MM.1S (cell line): ENCODE data around the gene KLC3.

ENCODE experiments used
- CTCF ChIP-seq: fragments of 300-600 bp; sonication (generic); IDR thresholded peaks from 2 replicates; pipeline ENCODE4 v1.5.1; 2016; ENCODE audit warnings: antibody characterized with exemption, low read length, mixed read lengths
- EZH2 ChIP-seq: fragments of 300-600 bp; sonication (generic); optimal IDR thresholded peaks from 2 replicates; pipeline ENCODE3; 2017; ENCODE audit warnings: low read depth, mild to moderate bottlenecking, antibody characterized with exemption, low read length, mixed read lengths
- EZH2phosphoT487 ChIP-seq: fragments of 300-600 bp; sonication (generic); IDR thresholded peaks from 2 replicates; pipeline ENCODE4 v1.6.1; 2018; ENCODE audit warnings: antibody characterized with exemption, low read length

GRCh38 chr19:45327404-45328143, 13.0 kb upstream of the KLC3 start:
- TF ChIP-seq CTCF: no peak
- no peak for TF ChIP-seq EZH2
- TF ChIP-seq EZH2phosphoT487: no peak
